Lower leg skin (tissue), 4 donors: ENCODE data around the gene MTERF2. TPM values are rescaled to one million over a fixed set of nuclear protein-coding genes. Genes with fewer than 3 reads are reported as not detected.

Experiments used
- DNase-seq, 2 donors: peaks; one replicate each; pipeline ENCODE4 v3.0.0-alpha.2; 2019; ENCODE audit warnings: low spot score in 2 of 2
- H3K4me3 ChIP-seq: fragments of 200-600 bp; sonication (generic); 2 replicates; pipeline ENCODE4 v1.5.1; 2017; ENCODE audit warnings: mild to moderate bottlenecking, low read depth; ENCODE audit not compliant: poor library complexity, severe bottlenecking
- CTCF ChIP-seq, 3 donors: fragments of 450-650 bp; IDR thresholded peaks; one replicate each; pipeline ENCODE4 v1.5.1; 2016; ENCODE audit warnings: antibody characterized with exemption in 3 of 3, mild to moderate bottlenecking in 3 of 3, moderate library complexity in 2 of 3
- POLR2A ChIP-seq, 2 donors: fragments of 450-650 bp; IDR thresholded peaks; one replicate each; pipeline ENCODE4 v1.6.1; 2016 to 2017; ENCODE audit warnings: antibody characterized with exemption in 2 of 2, mild to moderate bottlenecking in 1 of 2, moderate library complexity in 1 of 2
- WGBS, 2 donors: methylation state at CpG; one replicate each; pipeline ENCODE4 v1.1.5; 2018; 5-methylcytosine and 5-hydroxymethylcytosine counted together
- intact Hi-C: fragments of 100-400 bp; cut with DNase I; formaldehyde crosslinking; loops from one replicate; pipeline ENCODE4 v1.15.0; 2023; ENCODE audit warnings: low total_unique reads
- total RNA-seq, 4 donors: library from RNA; depleted of rRNA; stranded (reverse); fragments of >200 nt; gene quantifications; one replicate each; pipeline ENCODE4 v1.1.0, GENCODE V29; 2016

The MTERF2 gene
- total RNA-seq, 4 donors from 2014 or later = 3.7 to 9.8 (median 8.4) TPM

DNA sequence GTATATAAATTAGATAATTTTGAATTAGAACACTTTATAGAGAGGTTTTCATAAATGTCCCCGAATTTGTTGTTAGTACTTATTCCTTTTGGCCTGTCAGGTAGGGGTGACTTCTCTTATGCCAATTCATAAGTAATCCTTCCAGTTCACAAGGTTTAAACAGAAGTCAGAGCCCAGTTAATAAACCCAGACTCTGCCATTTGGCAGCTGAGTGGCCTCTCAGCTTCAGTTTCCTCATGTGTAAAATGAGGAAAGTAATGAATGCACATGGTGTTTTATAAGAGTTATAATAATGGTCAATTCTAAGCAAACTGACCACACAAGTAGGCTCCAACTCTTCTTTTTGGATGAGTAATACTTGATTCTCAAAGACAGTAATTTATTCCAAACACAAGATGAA lies 10.3 kb downstream of the MTERF2 start:
- 81 to 98% methylated on average over 1 of the region's 1 CpG for WGBS, 2 donors
- DNase-seq = no peak
- H3K4me3 ChIP-seq = no peak overlapping the region
- TF ChIP-seq POLR2A (IDR thresholded peaks at IDR 0.05) (no peak), CTCF (IDR thresholded peaks at IDR 0.05) (no peak)
- intact Hi-C loops = no loop called here

DNA sequence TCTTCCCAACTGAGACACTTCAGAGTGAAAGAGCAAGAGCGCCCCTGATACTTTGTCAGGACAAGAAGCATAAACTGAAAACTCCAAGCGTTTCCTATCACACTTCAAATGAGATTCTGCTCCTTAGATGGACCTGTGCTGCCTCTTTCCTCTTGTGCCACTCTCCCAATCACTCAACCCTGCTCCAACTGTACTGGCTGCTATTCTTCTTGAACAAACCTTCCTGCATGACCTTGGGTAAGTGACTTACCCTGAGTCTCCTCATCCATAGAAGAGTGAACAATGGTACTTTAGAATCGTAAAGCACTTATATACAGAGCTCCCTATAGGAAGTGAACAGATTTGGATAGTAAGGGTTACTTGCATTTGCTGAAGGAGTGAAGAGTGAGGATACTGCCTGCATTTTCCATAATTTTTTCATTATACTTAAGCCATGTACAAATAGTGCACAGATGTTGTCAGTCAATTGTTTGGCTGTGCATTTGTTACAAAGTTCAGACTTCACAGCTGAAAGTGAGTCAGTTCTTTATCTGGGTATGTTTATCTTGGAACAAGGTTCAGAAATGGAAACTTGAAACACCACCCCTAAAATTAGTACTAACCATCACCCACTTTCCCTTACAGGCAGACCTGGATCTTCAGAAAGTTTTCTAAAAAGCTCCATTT lies 10.8 kb downstream of the MTERF2 start:
- WGBS, 2 donors = 93 to 97% methylated on average over 3 of the region's 3 CpGs
- no peak overlapping the region for H3K4me3 ChIP-seq
- DNase-seq = no peak
- intact Hi-C loops = no loop called here
- TF ChIP-seq CTCF (IDR thresholded peaks at IDR 0.05) = no peak
- TF ChIP-seq POLR2A (IDR thresholded peaks at IDR 0.05) = no peak

- no peak for DNase-seq
- WGBS, 2 donors = 92 to 95% methylated on average over 8 of the region's 8 CpGs
- intact Hi-C loops = no loop called here
- TF ChIP-seq CTCF (IDR thresholded peaks at IDR 0.05) (no peak), POLR2A (IDR thresholded peaks at IDR 0.05) (no peak)
- H3K4me3 ChIP-seq = no peak overlapping the region
Measured at GRCh38 chr12:106975098-106975497, 11.8 kb downstream of the MTERF2 start.

DNA sequence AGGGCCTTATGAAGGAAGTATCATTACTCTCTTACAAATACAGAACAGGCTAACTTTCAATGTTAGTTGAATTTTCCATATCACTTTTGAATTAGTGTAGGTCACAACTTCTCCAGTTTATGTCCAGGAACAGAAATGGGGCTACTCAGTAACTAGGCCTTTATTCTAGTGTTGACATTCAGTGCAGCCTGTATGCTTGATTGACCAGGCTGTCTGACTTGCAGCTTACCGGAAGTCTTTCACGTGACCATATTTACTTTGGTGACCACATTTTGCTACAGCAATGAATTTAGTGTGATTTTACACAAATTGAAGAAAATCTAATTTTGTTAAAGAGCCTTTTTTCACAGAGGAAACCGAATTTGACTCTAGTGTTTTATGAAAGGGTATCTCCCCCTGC lies 12.4 kb downstream of the MTERF2 start:
- no peak for DNase-seq
- intact Hi-C loops = no loop called here
- TF ChIP-seq POLR2A (IDR thresholded peaks at IDR 0.05) = no peak
- no peak for TF ChIP-seq CTCF (IDR thresholded peaks at IDR 0.05)
- 89 to 90% methylated on average over 3 of the region's 3 CpGs for WGBS, 2 donors
- H3K4me3 ChIP-seq = no peak overlapping the region

DNA sequence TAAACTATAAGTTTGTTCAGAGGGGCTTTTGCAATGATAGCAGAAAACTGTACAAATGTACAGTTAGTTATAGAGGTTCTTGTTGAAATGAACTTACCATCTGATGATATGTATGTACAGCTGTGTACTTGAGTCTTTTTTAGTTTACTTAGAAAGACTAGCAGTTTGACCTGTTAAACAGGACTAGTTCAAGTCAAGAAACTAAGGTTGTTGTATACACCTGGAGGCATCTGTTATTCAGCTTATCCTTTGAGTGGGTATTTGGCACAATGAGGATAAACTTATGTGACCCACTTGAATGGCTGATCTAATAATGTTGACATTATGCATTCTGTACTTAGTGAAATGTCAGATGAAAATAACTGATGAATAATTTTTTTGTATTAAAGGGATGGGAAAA lies 13.4 kb downstream of the MTERF2 start:
- TF ChIP-seq CTCF (IDR thresholded peaks at IDR 0.05) (no peak), POLR2A (IDR thresholded peaks at IDR 0.05) (no peak)
- intact Hi-C loops = no loop called here
- no peak for DNase-seq

GRCh38 chr12:106971065-106971464 lies 15.9 kb downstream of the MTERF2 start:
- TF ChIP-seq POLR2A (IDR thresholded peaks at IDR 0.05) (no peak), CTCF (IDR thresholded peaks at IDR 0.05) (no peak)
- no peak for DNase-seq
- 92 to 100% methylated on average over 2 of the region's 2 CpGs for WGBS, 2 donors
- H3K4me3 ChIP-seq = no peak overlapping the region
- intact Hi-C loops = no loop called here

More for the DNA sequence above, 13.4 kb downstream of the MTERF2 start:
- H3K4me3 ChIP-seq = no peak overlapping the region
